IPS-18a (cell line): Measurements from ENCODE around the gene PRCP.

Experiments used
- H3K27ac ChIP-seq: one replicate; pipeline ENCODE4 v1.5.1; 2013; ENCODE audit warnings: low read length
- H3K27me3 ChIP-seq: one replicate; pipeline ENCODE4 v1.6.1; 2013; ENCODE audit warnings: mild to moderate bottlenecking, low read length; ENCODE audit not compliant: control insufficient read depth, insufficient read depth
- H3K36me3 ChIP-seq: one replicate; pipeline ENCODE4 v1.6.1; 2013; ENCODE audit warnings: low read depth, low read length; ENCODE audit not compliant: control insufficient read depth
- H3K4me1 ChIP-seq: one replicate; pipeline ENCODE4 v1.6.1; 2013; ENCODE audit warnings: low read depth, low read length; ENCODE audit not compliant: control insufficient read depth
- H3K4me3 ChIP-seq: one replicate; pipeline ENCODE4 v1.5.1; 2013; ENCODE audit warnings: low read length
- H3K9ac ChIP-seq: one replicate; pipeline ENCODE4 v1.6.1; 2013; ENCODE audit warnings: mild to moderate bottlenecking, low read length, moderate library complexity
- H3K9me3 ChIP-seq: one replicate; pipeline ENCODE4 v1.6.1; 2013; ENCODE audit warnings: low read depth, low read length; ENCODE audit not compliant: control insufficient read depth

The PRCP gene

DNA sequence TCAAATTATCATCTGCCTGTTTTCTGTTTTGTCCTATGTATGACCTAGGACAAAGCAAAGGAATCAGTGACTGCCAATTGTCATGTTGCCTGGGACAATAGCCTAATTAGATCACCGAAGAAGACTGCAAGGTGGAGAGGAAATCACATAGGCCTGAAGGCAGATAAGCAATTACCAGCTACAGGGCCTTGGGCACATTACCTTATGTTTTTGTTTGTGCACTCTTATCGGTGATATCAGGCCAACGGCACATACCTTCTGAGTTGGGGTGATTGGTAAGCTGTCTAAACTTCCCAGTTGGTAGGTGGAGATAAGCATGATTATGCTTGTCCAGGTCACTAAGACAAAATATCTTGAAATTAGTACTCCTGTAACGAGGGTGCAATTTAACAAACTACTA, 108.5 kb downstream of the PRCP start:
- H3K4me1 ChIP-seq = no peaks in the 10 kb centered on the region
- H3K9me3 ChIP-seq = no peaks in the 10 kb centered on the region
- H3K4me3 ChIP-seq = no peak overlapping the region
- no peaks in the 10 kb centered on the region for H3K27me3 ChIP-seq
- H3K9ac ChIP-seq = no peak overlapping the region
- no peaks in the 10 kb centered on the region for H3K36me3 ChIP-seq
- no peak overlapping the region for H3K27ac ChIP-seq

DNA sequence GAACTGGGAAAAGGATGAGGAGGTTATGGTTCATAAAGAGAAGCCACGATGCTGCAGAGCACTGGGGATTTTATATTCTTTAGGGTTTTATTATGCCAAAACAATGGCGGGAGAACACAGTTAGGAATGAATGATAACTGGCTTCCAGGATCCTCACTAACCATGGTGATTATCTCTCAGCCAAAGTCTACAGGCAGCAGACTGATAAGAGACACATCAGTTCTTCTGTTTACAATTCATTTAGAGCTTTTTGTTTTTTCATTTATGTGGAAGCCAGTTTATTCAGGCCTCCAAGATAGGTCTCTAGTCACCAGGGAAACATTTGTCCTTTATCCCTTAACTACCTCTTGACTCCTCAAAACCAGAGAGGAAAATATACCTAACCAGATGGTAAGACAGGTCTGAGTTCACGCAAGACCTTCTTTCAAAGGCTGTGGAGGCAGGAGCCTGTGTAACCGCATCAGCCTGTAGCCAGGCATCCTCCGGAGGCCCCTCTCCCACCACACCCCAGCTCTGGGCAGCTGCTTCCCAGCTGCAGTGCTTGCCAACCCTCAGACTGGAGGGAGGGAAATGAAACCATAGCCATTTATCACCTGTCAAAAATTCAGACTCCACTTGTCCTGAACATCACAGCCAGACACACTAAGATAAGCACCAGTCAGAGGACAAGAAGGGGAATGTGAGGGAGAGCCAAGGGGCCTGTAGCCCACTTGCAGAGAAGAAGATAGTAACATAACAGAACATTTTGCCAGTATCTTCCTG, 109.3 kb downstream of the PRCP start:
- no peaks in the 10 kb centered on the region for H3K36me3 ChIP-seq
- H3K27ac ChIP-seq = no peak overlapping the region
- H3K9ac ChIP-seq = no peak overlapping the region
- H3K4me1 ChIP-seq = no peaks in the 10 kb centered on the region
- no peak overlapping the region for H3K4me3 ChIP-seq
- no peaks in the 10 kb centered on the region for H3K27me3 ChIP-seq
- H3K9me3 ChIP-seq = no peaks in the 10 kb centered on the region

DNA sequence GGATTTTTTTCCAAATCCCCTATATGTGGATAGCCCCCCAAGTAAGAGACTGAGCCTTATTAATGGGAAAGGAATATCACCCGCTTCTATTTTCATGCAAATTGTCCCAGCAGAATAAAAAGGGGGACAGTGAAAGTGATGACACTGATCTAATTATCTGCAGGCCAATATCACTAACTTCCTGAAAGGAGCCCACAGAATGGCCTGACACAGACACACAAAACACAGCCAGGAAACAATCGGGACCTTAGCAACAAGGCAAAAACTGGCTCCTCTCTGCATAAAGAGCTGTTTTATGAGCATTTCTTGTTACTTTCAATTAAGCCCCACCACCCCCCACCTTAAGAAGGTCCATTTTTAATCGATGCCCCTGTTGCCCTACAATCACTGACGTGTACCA, 112.2 kb downstream of the PRCP start:
- no peaks in the 10 kb centered on the region for H3K36me3 ChIP-seq
- no peaks in the 10 kb centered on the region for H3K27me3 ChIP-seq
- H3K4me1 ChIP-seq = no peaks in the 10 kb centered on the region
- H3K9ac ChIP-seq = no peak overlapping the region
- H3K27ac ChIP-seq = no peak overlapping the region
- no peak overlapping the region for H3K4me3 ChIP-seq
- no peaks in the 10 kb centered on the region for H3K9me3 ChIP-seq

DNA sequence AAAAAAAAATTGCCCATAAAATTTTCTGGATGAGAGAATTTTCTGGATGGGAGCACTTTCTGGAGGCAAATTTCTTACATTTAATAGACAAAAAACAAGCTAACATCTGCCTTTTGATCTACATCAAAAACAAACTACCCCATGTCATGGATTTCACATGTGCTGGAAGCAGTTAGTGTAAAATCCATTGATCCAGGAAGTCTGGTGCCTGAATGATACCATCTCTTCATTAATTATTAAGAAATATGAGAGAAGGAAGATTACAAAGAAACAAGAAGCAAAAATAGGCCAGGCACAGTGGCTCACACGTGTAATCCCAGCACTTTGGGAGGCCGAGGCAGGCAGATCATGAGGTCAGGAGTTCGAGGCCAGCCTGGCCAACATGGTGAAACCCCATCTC, 113.4 kb downstream of the PRCP start:
- H3K4me1 ChIP-seq = no peaks in the 10 kb centered on the region
- no peak overlapping the region for H3K9ac ChIP-seq
- no peaks in the 10 kb centered on the region for H3K27me3 ChIP-seq
- no peak overlapping the region for H3K27ac ChIP-seq
- no peak overlapping the region for H3K4me3 ChIP-seq
- H3K36me3 ChIP-seq = no peaks in the 10 kb centered on the region
- H3K9me3 ChIP-seq = no peaks in the 10 kb centered on the region

DNA sequence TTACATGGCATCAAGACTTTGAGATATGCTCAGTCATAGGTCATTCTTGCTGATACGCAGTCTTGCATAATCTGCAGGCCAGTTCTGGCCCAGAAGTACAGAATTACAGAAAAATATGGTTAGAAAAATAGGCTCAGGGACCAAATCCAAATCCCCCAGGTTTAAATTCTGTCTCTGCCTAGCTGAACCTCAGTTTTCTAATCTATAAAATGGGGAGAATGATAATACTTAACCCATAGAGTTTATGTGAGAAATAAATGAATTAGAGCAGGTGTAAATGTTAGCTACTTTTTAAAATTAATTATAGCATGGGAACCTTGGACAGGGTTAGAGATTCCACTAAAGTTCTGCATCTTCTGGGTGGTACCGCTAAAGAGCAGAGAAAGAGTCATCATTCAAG, 114.2 kb downstream of the PRCP start:
- Histone ChIP-seq H3K27ac (no peak overlapping the region), H3K9me3 (no peaks in the 10 kb centered on the region), H3K9ac (no peak overlapping the region), H3K36me3 (no peaks in the 10 kb centered on the region), H3K4me1 (no peaks in the 10 kb centered on the region), H3K4me3 (no peak overlapping the region), H3K27me3 (no peaks in the 10 kb centered on the region)

DNA sequence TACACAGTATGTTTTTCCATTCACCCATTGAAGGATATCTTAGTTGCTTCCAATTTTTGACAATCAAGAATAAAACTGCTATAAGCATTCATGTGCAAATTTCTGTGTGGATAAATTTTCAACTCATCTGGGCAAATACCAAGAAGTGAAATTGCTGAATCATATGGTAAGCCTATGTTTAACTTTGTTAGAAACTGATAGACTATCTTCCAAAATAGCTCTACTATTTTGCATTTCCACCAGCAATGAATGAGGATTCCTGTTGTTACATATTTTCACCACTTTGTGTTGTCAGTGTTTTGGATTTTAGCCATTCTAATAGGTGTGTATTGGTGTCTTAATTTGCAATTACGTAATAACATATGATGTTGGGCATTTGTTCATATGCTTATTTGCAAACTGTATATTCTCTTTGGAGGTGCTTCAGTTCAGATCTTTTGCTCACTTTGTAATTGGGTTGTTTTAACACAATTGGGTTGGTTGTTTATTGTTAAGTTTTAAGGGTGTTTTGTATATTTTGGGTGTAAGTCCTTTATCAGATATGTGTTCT, 117.3 kb downstream of the PRCP start:
- no peak overlapping the region for H3K4me3 ChIP-seq
- H3K4me1 ChIP-seq = no peaks in the 10 kb centered on the region
- no peak overlapping the region for H3K27ac ChIP-seq
- H3K27me3 ChIP-seq = no peaks in the 10 kb centered on the region
- no peaks in the 10 kb centered on the region for H3K9me3 ChIP-seq
- H3K9ac ChIP-seq = no peak overlapping the region
- H3K36me3 ChIP-seq = no peaks in the 10 kb centered on the region

DNA sequence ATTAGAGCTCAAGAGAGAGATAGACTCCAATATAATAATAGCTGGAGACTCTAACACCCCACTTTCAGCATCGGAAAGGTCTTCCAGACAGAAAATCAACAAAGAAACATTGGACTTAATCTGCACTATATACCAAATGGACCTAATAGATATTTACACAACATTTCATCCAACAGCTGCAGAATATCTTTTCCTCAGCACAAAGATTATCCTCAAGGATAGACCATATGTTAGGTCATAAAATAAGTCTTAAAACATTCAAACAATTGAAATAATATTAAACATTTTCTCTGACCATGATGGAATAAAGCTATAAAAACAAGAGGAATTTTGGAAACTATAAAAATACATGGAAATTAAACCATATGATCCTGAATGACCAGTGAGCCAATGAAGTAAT, 121.5 kb downstream of the PRCP start:
- Histone ChIP-seq H3K36me3 (no peaks in the 10 kb centered on the region), H3K4me3 (no peak overlapping the region), H3K9me3 (no peaks in the 10 kb centered on the region), H3K4me1 (no peaks in the 10 kb centered on the region), H3K27me3 (no peaks in the 10 kb centered on the region), H3K27ac (no peak overlapping the region), H3K9ac (no peak overlapping the region)

DNA sequence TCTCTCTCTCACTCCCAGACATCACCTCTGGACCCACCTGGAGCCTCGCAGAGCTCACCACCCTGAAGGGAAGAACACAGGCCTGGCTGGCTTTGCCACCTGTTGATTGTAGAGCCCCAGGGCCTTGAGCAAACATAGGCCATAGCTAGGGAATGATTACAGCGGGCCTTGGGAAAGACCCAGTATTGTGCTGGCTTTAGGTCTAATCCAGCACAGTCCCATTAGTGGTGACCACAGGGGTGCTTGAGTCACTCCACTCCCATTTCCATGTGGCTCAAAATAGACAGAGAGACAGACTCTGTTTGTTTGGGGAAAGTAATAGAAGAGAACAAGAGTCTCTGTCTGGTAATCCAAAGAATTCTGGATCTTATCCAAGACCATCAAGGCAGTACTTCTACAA, 123.9 kb downstream of the PRCP start:
- H3K4me3 ChIP-seq = no peak overlapping the region
- H3K9me3 ChIP-seq = no peaks in the 10 kb centered on the region
- H3K36me3 ChIP-seq = no peaks in the 10 kb centered on the region
- no peak overlapping the region for H3K9ac ChIP-seq
- no peak overlapping the region for H3K27ac ChIP-seq
- H3K27me3 ChIP-seq = no peaks in the 10 kb centered on the region
- no peaks in the 10 kb centered on the region for H3K4me1 ChIP-seq

DNA sequence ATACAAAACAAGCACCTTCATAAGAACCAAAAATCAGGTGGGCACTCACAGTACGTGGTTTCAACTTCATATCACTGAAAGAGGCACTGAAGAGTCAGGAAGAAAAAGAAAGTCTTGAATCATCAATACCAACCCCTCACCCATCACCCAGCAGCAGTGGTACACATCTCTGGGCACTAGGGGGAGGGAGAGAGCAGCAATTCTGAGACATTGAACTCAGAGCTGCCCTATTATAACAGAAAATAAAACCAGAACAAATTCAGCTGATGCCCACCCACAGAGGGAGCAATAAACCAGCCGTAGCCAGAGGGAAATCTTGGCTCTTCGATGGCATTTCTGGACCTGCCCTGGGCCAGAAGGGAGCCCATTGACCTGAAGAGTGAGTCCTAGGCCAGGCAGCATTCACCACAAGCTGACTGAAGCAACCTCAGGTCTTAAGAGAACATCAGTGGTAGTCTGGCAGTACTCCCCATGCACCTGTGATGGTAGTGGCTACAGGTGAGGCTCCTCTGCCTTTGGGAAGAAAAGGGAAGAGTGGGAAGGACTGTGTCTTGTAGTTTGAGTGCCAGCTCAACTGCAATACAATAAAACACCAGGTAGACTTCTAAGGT, 124.4 kb downstream of the PRCP start:
- H3K27ac ChIP-seq = no peak overlapping the region
- H3K9me3 ChIP-seq = no peaks in the 10 kb centered on the region
- H3K4me1 ChIP-seq = no peaks in the 10 kb centered on the region
- H3K9ac ChIP-seq = no peak overlapping the region
- no peak overlapping the region for H3K4me3 ChIP-seq
- H3K27me3 ChIP-seq = no peaks in the 10 kb centered on the region
- H3K36me3 ChIP-seq = no peaks in the 10 kb centered on the region

DNA sequence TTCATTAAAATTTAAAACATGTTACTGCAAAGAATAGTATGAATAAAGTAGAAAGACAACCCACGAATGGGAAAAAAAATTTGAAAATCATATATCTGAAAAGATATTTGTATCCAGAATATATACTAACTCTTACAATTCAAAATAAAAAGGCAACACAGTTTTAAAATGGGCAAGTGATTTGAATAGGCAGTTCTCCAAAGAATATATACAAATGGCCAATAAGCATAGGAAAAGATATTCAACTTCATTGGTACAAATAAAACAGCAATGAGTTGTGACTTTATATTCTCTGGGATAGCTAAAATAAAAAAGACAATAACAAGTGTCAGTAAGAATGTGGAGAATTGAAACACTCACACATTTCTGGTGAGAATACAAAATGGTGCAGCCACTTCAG, 125.0 kb downstream of the PRCP start:
- Histone ChIP-seq H3K4me3 (no peak overlapping the region), H3K9me3 (no peaks in the 10 kb centered on the region), H3K27me3 (no peaks in the 10 kb centered on the region), H3K9ac (no peak overlapping the region), H3K36me3 (no peaks in the 10 kb centered on the region), H3K27ac (no peak overlapping the region), H3K4me1 (no peaks in the 10 kb centered on the region)
